GM19043 (cell line): Measurements from ENCODE around the gene ADAM20.
"Not testable (repeated sequence)": the region's sequence is repeated elsewhere in the genome, so short reads cannot be mapped to it uniquely, and the experiment has no call there.

Experiments used
- ATAC-seq: cut with Tn5 transposase; IDR thresholded peaks from one replicate; pipeline ENCODE4 v1.9.1; 2021; ENCODE audit warnings: low read depth; ENCODE audit not compliant: unreplicated experiment

ADAM20 gene

GRCh38 chr14:70534904-70535303, at the start of gene ADAM20:
ADAM20 (minus strand) TSS chr14:70535004; CDS start chr14:70524757, 10,247 bp downstream.
- no peak for ATAC-seq

- no peak for ATAC-seq
Observed at GRCh38 chr14:70576891-70577290, 42.1 kb upstream of the ADAM20 start.

GRCh38 chr14:70573050-70573449, 38.2 kb upstream of the ADAM20 start:
- ATAC-seq: no peak

- ATAC-seq: no peak
Observed at GRCh38 chr14:70571139-70571538, 36.3 kb upstream of the ADAM20 start.

GRCh38 chr14:70567791-70568190, 33.0 kb upstream of the ADAM20 start:
- no peak for ATAC-seq

GRCh38 chr14:70563869-70564268, 29.1 kb upstream of the ADAM20 start:
- no peak for ATAC-seq

- ATAC-seq: no peak
Observed at GRCh38 chr14:70563417-70563816, 28.6 kb upstream of the ADAM20 start.

GRCh38 chr14:70558356-70558755, 23.6 kb upstream of the ADAM20 start:
- no peak for ATAC-seq

- ATAC-seq: no peak
Observed at GRCh38 chr14:70555890-70556289, 21.1 kb upstream of the ADAM20 start.

GRCh38 chr14:70538087-70538486, 3.3 kb upstream of the ADAM20 start:
- ATAC-seq: no peak

GRCh38 chr14:70536830-70537229, 2.0 kb upstream of the ADAM20 start:
- ATAC-seq: no peak

- no peak for ATAC-seq
Observed at GRCh38 chr14:70530417-70530816, 4.4 kb downstream of the ADAM20 start.

- ATAC-seq: no peak
Observed at GRCh38 chr14:70527501-70528105, 7.2 kb downstream of the ADAM20 start.

- ATAC-seq: no peak
Observed at GRCh38 chr14:70525691-70526090, 9.1 kb downstream of the ADAM20 start.

- no peak for ATAC-seq
Observed at GRCh38 chr14:70515811-70516210, 19.0 kb downstream of the ADAM20 start.

- no peak for ATAC-seq
Observed at GRCh38 chr14:70514168-70515069, 20.4 kb downstream of the ADAM20 start.

GRCh38 chr14:70498191-70498590, 36.6 kb downstream of the ADAM20 start:
- ATAC-seq: no peak

- ATAC-seq: no peak
Observed at GRCh38 chr14:70489579-70490200, 45.1 kb downstream of the ADAM20 start.

- not testable (repeated sequence) for ATAC-seq
Observed at GRCh38 chr14:70477356-70478105, 57.3 kb downstream of the ADAM20 start.

GRCh38 chr14:70475459-70475858, 59.3 kb downstream of the ADAM20 start:
- ATAC-seq: not testable (repeated sequence)

GRCh38 chr14:70473825-70474224, 61.0 kb downstream of the ADAM20 start:
- ATAC-seq: no peak
